GM18520 (cell line): ENCODE measurements around the gene MRO.
"Not testable (repeated sequence)": the region's sequence is repeated elsewhere in the genome, so short reads cannot be mapped to it uniquely, and the experiment has no call there.

Experiments
- ATAC-seq: cut with Tn5 transposase; IDR thresholded peaks from one replicate; pipeline ENCODE4 v1.9.1; 2021; ENCODE audit not compliant: unreplicated experiment

Gene MRO

GRCh38 chr18:50793641-50794565 is 25.9 kb downstream of the MRO start:
- ATAC-seq: no peak

GRCh38 chr18:50792885-50793284 is 26.9 kb downstream of the MRO start:
- no peak for ATAC-seq

GRCh38 chr18:50791599-50792438 is 28.0 kb downstream of the MRO start:
- no peak for ATAC-seq

GRCh38 chr18:50790948-50791347 is 28.9 kb downstream of the MRO start:
- ATAC-seq: no peak

- no peak for ATAC-seq
These were observed 29.6 kb downstream of the MRO start for GRCh38 chr18:50790241-50790640.

DNA sequence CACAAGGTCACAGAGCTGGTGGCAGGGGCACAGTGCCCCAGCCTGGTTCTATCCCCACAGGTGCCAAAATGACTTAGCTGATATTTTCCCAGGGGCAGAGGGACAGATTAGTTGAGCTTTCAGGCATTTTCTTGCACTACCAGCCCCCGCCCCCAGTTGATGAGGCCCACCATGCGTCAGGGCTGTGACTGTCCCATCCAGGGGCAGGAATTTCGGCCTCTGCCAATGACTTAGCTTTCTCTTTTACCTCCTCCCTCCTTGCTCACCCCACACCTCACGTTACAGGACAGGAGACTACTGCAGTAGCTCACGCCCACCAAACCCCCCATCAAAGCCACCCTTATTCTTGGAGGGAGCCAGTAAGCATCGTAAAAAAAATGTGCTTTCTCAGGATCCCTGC is 31.5 kb downstream of the MRO start:
- ATAC-seq: no peak

DNA sequence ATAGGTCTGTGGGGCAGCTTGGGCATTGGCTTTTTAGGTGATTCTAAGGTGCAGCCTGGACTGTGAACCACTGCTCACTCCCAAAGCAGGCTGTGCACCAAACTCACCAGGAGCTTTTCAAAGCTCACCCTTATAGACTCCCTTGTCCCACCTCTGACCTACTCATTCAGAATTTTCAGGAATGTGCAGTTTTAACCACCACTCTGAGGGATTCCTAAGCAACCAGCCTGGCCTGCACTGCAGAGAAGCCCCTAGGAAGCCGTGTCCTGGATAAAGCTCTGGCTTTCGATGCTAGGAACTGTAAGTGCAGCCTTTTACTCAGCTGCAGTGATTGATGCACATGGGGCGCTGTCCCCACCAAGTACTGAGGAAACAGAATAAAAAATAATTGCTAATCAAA is 33.0 kb downstream of the MRO start:
- ATAC-seq: no peak

- ATAC-seq: no peak
These were observed 36.3 kb downstream of the MRO start for GRCh38 chr18:50783553-50783952.

- ATAC-seq: not testable (repeated sequence)
These were observed 40.8 kb downstream of the MRO start for GRCh38 chr18:50779021-50779420.

DNA sequence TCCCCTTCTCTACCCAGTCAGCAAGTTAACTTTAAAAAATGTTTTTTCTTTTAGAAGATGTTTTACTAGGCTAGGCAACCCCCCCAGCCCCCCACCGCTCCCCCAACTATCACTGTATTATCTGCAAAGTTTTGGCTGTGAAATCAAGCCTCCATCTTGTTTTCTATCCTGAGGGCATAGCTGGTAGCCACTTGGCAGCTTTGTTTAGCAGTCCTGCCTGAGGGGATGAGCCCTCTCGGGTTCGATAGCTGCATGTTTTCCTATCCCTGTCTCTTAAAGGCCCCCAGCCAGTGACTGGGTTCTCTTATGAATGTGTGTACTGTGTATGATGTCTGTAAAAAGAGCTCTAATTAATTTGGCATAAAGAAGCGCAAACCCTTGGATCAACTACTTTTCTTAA is 43.4 kb downstream of the MRO start:
- no peak for ATAC-seq

- ATAC-seq: no peak
These were observed 44.1 kb downstream of the MRO start for GRCh38 chr18:50775726-50776125.

DNA sequence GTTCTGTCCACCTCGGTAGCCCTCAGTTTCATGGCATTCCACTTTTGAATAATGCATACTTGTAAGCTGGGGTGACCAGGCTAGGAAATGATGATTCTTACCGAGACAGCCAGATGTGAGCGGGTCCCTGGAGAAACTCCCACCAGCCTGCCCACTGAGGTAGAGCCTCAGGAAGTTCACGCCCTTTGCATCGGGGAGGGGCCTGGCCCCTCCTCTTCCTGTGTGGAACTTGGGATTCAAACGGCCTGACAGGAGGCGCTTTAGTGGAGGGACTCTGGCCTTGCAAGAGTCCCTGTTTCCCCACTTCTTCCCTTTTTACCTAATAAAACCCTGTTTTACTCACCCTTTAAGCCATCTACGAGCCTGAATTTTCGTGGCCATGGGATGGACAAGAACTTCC is 44.6 kb downstream of the MRO start:
- ATAC-seq: no peak

DNA sequence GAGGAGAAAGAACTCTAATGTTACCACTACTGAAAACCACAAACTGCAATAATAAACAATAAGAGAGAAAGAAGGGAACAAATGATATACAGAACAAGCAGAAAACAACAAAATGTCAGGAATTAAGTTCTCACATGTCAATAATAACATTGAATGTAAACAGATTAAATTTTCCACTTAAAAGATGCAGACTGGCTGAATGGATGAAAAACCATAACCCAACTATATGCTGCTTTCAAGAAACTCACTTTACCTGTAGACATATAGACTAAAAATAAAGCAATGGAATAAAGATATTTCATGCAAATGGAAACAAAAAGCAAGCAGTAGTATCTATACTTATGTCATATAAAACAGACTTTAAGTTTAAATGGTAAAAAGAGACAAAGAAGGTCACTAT is 50.4 kb downstream of the MRO start:
- no peak for ATAC-seq

GRCh38 chr18:50757358-50757757 is 62.5 kb downstream of the MRO start:
- ATAC-seq: no peak

DNA sequence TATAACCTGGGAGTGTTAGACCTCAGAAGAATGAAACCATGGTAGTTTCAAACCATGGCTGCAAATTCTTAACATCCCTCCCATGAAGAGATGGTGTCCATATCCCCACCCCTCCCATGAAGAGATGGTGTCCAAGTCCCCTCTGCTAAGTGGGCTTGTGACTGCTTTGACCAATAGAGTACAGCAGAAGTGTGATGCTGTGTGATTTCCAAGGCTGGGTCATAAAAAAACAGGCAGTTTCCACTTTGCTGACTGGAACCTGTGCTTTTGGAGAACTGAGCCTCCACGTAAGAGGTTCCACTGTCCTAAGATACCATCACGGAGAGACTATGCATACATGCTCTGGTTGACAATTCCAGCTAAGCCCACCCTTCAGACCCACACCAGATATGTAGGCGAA is 65.5 kb downstream of the MRO start:
- ATAC-seq: no peak

DNA sequence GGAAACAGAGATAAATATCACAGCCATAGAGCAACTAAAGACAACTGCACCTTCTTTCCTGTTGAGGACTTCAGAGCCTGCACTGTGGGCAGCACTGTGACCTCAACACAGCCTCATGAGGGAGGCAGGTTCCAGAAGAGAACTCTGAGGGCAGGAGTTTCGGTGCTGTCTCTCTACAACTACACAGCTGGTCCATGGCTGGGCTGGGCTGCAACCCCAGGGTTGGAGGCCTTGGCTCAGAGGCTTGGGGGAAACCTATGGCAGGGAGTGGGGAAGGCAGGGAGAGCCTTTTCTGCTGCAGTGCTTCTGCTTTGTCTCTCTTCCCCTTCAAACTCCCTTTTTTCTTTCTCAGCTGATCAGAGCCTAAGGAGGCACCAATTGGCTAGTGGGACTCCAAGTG is 66.5 kb downstream of the MRO start:
- no peak for ATAC-seq

GRCh38 chr18:50751947-50752346 is 67.9 kb downstream of the MRO start:
- no peak for ATAC-seq

- no peak for ATAC-seq
These were observed 68.3 kb downstream of the MRO start for GRCh38 chr18:50751490-50751889.

DNA sequence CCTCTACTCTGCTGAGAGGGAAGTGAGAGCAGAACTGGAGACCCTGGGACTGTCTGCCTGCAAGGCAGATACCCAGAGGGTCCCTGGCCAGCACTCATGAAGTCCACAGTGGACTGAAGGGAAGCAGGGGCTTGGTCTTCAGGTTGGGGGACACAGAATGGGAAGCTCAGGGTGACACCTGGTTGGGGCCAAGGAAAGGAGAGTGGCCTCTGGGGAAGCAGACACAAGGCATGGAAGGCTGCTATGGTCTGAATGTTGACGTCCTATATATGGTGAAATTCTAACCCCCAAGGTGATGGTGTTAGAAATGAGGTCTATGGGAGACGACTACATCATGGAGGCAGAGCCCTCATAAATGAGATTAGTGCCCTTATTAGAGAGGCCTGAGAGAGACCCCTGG is 69.3 kb downstream of the MRO start:
- no peak for ATAC-seq

GRCh38 chr18:50749945-50750344 is 69.9 kb downstream of the MRO start:
- ATAC-seq: no peak

DNA sequence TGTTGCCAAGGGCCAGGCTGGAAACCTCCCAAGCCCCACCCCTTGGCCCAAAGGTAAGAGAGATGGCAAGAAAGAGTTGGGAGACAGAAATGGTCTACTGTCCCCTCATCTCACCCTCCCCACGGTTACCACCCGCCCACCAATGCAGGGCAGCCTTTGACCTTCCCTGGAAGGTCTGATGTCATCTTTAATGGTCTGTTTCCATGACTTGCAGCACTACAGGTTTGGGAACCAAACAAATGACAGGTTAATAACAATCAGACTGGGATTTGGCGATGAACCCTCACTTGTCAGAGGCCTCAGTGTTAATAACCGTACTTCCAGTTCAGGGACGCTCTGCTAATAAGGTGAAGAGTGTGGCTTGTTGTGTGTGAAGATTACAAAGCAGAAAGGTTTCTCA is 70.4 kb downstream of the MRO start:
- ATAC-seq: no peak
